ENCODE measurements around the gene DKK3.

- TF ChIP-seq CTCF (conservative IDR thresholded peaks at IDR 0.05; ENCODE audit: low read depth in 2 of 2) = no peak
- TF ChIP-seq POLR2AphosphoS5 (IDR thresholded peaks at IDR 0.05; ENCODE audit: low read depth) = no peak
- no peak for TF ChIP-seq EZH2 (IDR thresholded peaks at IDR 0.05; ENCODE audit: low read depth, unreplicated experiment)
These were observed 14.6 kb downstream of the DKK3 start for GRCh38 chr11:11993839-11994238.
